C4-2B (cell line): ENCODE data around the gene MED28.

ENCODE experiments used
- ZFX ChIP-seq: fragments of 450-650 bp; IDR thresholded peaks from 2 replicates; pipeline ENCODE4 v1.6.1; 2017
- TF ChIP-seq, protein P1 (sequence below): fragments of 450-650 bp; conservative IDR thresholded peaks from 2 replicates; pipeline ENCODE4 v1.5.1; 2017; ENCODE audit warnings: mild to moderate bottlenecking

- TF ChIP-seq, protein P1, sequence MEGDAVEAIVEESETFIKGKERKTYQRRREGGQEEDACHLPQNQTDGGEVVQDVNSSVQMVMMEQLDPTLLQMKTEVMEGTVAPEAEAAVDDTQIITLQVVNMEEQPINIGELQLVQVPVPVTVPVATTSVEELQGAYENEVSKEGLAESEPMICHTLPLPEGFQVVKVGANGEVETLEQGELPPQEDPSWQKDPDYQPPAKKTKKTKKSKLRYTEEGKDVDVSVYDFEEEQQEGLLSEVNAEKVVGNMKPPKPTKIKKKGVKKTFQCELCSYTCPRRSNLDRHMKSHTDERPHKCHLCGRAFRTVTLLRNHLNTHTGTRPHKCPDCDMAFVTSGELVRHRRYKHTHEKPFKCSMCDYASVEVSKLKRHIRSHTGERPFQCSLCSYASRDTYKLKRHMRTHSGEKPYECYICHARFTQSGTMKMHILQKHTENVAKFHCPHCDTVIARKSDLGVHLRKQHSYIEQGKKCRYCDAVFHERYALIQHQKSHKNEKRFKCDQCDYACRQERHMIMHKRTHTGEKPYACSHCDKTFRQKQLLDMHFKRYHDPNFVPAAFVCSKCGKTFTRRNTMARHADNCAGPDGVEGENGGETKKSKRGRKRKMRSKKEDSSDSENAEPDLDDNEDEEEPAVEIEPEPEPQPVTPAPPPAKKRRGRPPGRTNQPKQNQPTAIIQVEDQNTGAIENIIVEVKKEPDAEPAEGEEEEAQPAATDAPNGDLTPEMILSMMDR: no peak
- TF ChIP-seq ZFX: no peak
Observed at GRCh38 chr4:17665852-17666251, 51.4 kb downstream of the MED28 start.
